ENCODE measurements around the gene CXCL13. TPM values are rescaled to one million over a fixed set of nuclear protein-coding genes. Genes with fewer than 3 reads are reported as not detected.
A peak's percentile ranks its signal among the peaks of the same experiment; 100 is the strongest.

Gene CXCL13
- total RNA-seq, 3 donors from 2014 or later, result 2.9 to 6.2 TPM; not detected in 1

- no peak overlapping the region for H3K4me3 ChIP-seq
- H3K4me1 ChIP-seq, result no peaks in the 10 kb centered on the region
- no peaks in the 10 kb centered on the region for H3K27me3 ChIP-seq
- no peak overlapping the region for H3K27ac ChIP-seq
- DNase-seq (ENCODE audit: low spot score in 2 of 2), result no peak
- intact Hi-C loops (cut with DNase I; ENCODE audit: low total_unique reads), result no loop called here
- no peaks in the 10 kb centered on the region for H3K36me3 ChIP-seq
- no peaks in the 10 kb centered on the region for H3K9me3 ChIP-seq
- no peak for TF ChIP-seq CTCF (IDR thresholded peaks at IDR 0.05)
- no peak for TF ChIP-seq POLR2AphosphoS5 (IDR thresholded peaks at IDR 0.05)
- TF ChIP-seq POLR2A (IDR thresholded peaks at IDR 0.05), result no peak
Measured at GRCh38 chr4:77593993-77594392, 11.6 kb upstream of the CXCL13 start.

GRCh38 chr4:77595364-77595973, 10.2 kb upstream of the CXCL13 start:
- Histone ChIP-seq H3K4me1 (no peaks in the 10 kb centered on the region), H3K9me3 (no peaks in the 10 kb centered on the region), H3K4me3 (no peak overlapping the region), H3K36me3 (no peaks in the 10 kb centered on the region), H3K27me3 (no peaks in the 10 kb centered on the region), H3K27ac (no peak overlapping the region)
- intact Hi-C loops (cut with DNase I; ENCODE audit: low total_unique reads), result loop anchor here (5.0 kb wide), 1 partner anchor 203 kb away; no protein-coding TSS in a partner anchor
- TF ChIP-seq CTCF (IDR thresholded peaks at IDR 0.05), result no peak
- no peak for TF ChIP-seq POLR2AphosphoS5 (IDR thresholded peaks at IDR 0.05)
- DNase-seq (ENCODE audit: low spot score in 2 of 2), result no peak

- Histone ChIP-seq H3K4me3 (no peak overlapping the region), H3K9me3 (no peaks in the 10 kb centered on the region), H3K27me3 (no peaks in the 10 kb centered on the region), H3K27ac (no peak overlapping the region), H3K4me1 (no peaks in the 10 kb centered on the region), H3K36me3 (no peaks in the 10 kb centered on the region)
- intact Hi-C loops (cut with DNase I; ENCODE audit: low total_unique reads), result loop anchor here (5.0 kb wide), 1 partner anchor 207 kb away; no protein-coding TSS in a partner anchor
- no peak for DNase-seq (ENCODE audit: low spot score in 2 of 2)
- TF ChIP-seq CTCF (IDR thresholded peaks at IDR 0.05), result peak; percentile 32 to 40 (median 33)
- TF ChIP-seq POLR2A (IDR thresholded peaks at IDR 0.05), result no peak
- no peak for TF ChIP-seq POLR2AphosphoS5 (IDR thresholded peaks at IDR 0.05)
Measured at GRCh38 chr4:77599378-77599777, 6.2 kb upstream of the CXCL13 start.

- Histone ChIP-seq H3K27me3 (no peaks in the 10 kb centered on the region), H3K9me3 (no peaks in the 10 kb centered on the region), H3K4me3 (no peak overlapping the region), H3K4me1 (no peaks in the 10 kb centered on the region), H3K27ac (no peak overlapping the region), H3K36me3 (no peaks in the 10 kb centered on the region)
- intact Hi-C loops (cut with DNase I; ENCODE audit: low total_unique reads), result no loop called here
- TF ChIP-seq CTCF (IDR thresholded peaks at IDR 0.05) (peak; percentile 53 to 70 (median 64)), POLR2AphosphoS5 (IDR thresholded peaks at IDR 0.05) (no peak)
- DNase-seq (ENCODE audit: low spot score in 2 of 2), result peak in 1 of 2 donors; percentile 30
Measured at GRCh38 chr4:77600521-77601451, 4.8 kb upstream of the CXCL13 start.

- intact Hi-C loops (cut with DNase I; ENCODE audit: low total_unique reads), result no loop called here
- DNase-seq (ENCODE audit: low spot score in 2 of 2), result no peak
- H3K36me3 ChIP-seq, result no peaks in the 10 kb centered on the region
- H3K27ac ChIP-seq, result no peak overlapping the region
- no peak overlapping the region for H3K4me3 ChIP-seq
- no peaks in the 10 kb centered on the region for H3K4me1 ChIP-seq
- H3K9me3 ChIP-seq, result no peaks in the 10 kb centered on the region
- no peak for TF ChIP-seq POLR2AphosphoS5 (IDR thresholded peaks at IDR 0.05)
- no peak for TF ChIP-seq CTCF (IDR thresholded peaks at IDR 0.05)
- TF ChIP-seq POLR2A (IDR thresholded peaks at IDR 0.05), result no peak
- H3K27me3 ChIP-seq, result no peaks in the 10 kb centered on the region
Measured at GRCh38 chr4:77601614-77602187, 3.9 kb upstream of the CXCL13 start.
